Natural killer cell (primary cell): ENCODE data around the gene RPS19. TPM values are rescaled to one million over a fixed set of nuclear protein-coding genes. Genes with fewer than 3 reads are reported as not detected.

ENCODE experiments used
- ATAC-seq, 3 donors: fragments of 150-1000 bp in 2 of 3; fragments of 200-7000 bp in 1 of 3; cut with Tn5 transposase; 1 replicate in 1 of 3; 2 replicates in 2 of 3; pipeline ENCODE4 v1.10.0; 2021; ENCODE audit warnings: mild to moderate bottlenecking in 2 of 3, moderate library complexity in 2 of 3
- DNase-seq, 2 donors: peaks; one replicate each; pipeline versions ENCODE4 v3.0.0 to v3.0.0-alpha.2; 2013 to 2021; ENCODE audit warnings: mixed read lengths in 1 of 2
- H3K27ac ChIP-seq: one replicate; pipeline ENCODE4 v1.5.1; 2013; ENCODE audit warnings: mild to moderate bottlenecking, low read length
- H3K27me3 ChIP-seq: one replicate; pipeline ENCODE4 v1.6.1; 2013; ENCODE audit warnings: low read length; ENCODE audit not compliant: control insufficient read depth, insufficient read depth
- H3K36me3 ChIP-seq: one replicate; pipeline ENCODE4 v1.6.1; 2013; ENCODE audit warnings: low read length; ENCODE audit not compliant: control insufficient read depth, insufficient read depth
- H3K4me1 ChIP-seq: one replicate; pipeline ENCODE4 v1.6.1; 2013; ENCODE audit warnings: low read length; ENCODE audit not compliant: control insufficient read depth, insufficient read depth
- H3K4me3 ChIP-seq: one replicate; pipeline ENCODE4 v1.5.1; 2013; ENCODE audit warnings: low read length
- H3K9me3 ChIP-seq: one replicate; pipeline ENCODE4 v1.6.1; 2013; ENCODE audit warnings: low read length; ENCODE audit not compliant: control insufficient read depth, insufficient read depth
- H3K27ac Mint-ChIP-seq, 2 donors: one replicate each; pipeline ENCODE4 v1.8.0; 2022; ENCODE audit warnings: mild to moderate bottlenecking in 2 of 2, mixed read lengths in 2 of 2, moderate library complexity in 1 of 2
- H3K27me3 Mint-ChIP-seq, 2 donors: one replicate each; pipeline ENCODE4 v1.8.0; 2022; ENCODE audit warnings: low read depth in 2 of 2, mixed read lengths in 2 of 2
- H3K36me3 Mint-ChIP-seq: one replicate; pipeline ENCODE4 v1.8.0; 2022; ENCODE audit warnings: mixed read lengths
- H3K4me1 Mint-ChIP-seq, 2 donors: one replicate each; pipeline ENCODE4 v1.8.0; 2022; ENCODE audit warnings: mixed read lengths in 2 of 2
- H3K4me3 Mint-ChIP-seq: one replicate; pipeline ENCODE4 v1.8.0; 2022; ENCODE audit warnings: mild to moderate bottlenecking, moderate library complexity, mixed read lengths
- H3K9me3 Mint-ChIP-seq, 2 donors: one replicate each; pipeline ENCODE4 v1.8.0; 2022; ENCODE audit warnings: mixed read lengths in 2 of 2
- CTCF ChIP-seq: fragments of 200-600 bp; IDR thresholded peaks from one replicate; pipeline ENCODE4 v1.8.0; 2022; ENCODE audit warnings: antibody characterized with exemption
- WGBS: methylation state at CpG from one replicate; pipeline ENCODE4 v1.1.7; 2013; ENCODE audit warnings: missing lambda C conversion rate; ENCODE audit not compliant: insufficient coverage; 5-methylcytosine and 5-hydroxymethylcytosine counted together
- intact Hi-C: fragments of 100-400 bp; cut with micrococcal nuclease; formaldehyde crosslinking; loops from one replicate; pipeline ENCODE4 v1.14.2; 2022
- total RNA-seq, 4 donors: library from RNA; stranded (reverse); fragments of 120-200 nt in 1 of 4; gene quantifications; one replicate each; pipeline versions ENCODE4 v1.2.3 to v1.2.4, GENCODE V29; 2013 to 2022

Gene RPS19
- total RNA-seq, 3 donors from 2014 or later (not counting 1 experiment from before 2014, with no cell fraction given): 1,358 to 1,814 (median 1,709) TPM

GRCh38 chr19:41869374-41869955 is 9.4 kb downstream of the RPS19 start:
- H3K36me3 Mint-ChIP-seq: no peaks in the 10 kb centered on the region
- H3K4me1 Mint-ChIP-seq: peaks cover 29 to 50% of the 10 kb centered on the region in 2 donors
- peak overlapping the region; percentile 95 to 97 for H3K27ac Mint-ChIP-seq
- H3K27me3 ChIP-seq: no peaks in the 10 kb centered on the region
- H3K9me3 ChIP-seq: no peaks in the 10 kb centered on the region
- no peaks in the 10 kb centered on the region for H3K9me3 Mint-ChIP-seq
- H3K4me3 Mint-ChIP-seq: no peak overlapping the region
- no peak for TF ChIP-seq CTCF
- ATAC-seq (no peak), DNase-seq (no peak)
- H3K4me3 ChIP-seq: no peak overlapping the region
- H3K4me1 ChIP-seq: peaks cover 77% of the 10 kb centered on the region
- peaks cover 42% of the 10 kb centered on the region for H3K36me3 ChIP-seq
- no peaks in the 10 kb centered on the region for H3K27me3 Mint-ChIP-seq
- intact Hi-C loops: no loop called here
- WGBS: 88% methylated on average over 13 of the region's 13 CpGs
- H3K27ac ChIP-seq: peak overlapping the region; percentile 79

GRCh38 chr19:41870401-41870873 is 10.4 kb downstream of the RPS19 start:
- peaks cover 33% of the 10 kb centered on the region for H3K36me3 ChIP-seq
- peak in 1 of 2 donors; percentile 31 for DNase-seq
- WGBS: no CpG with 5 or more reads among the region's 3 CpGs
- TF ChIP-seq CTCF: no peak
- peak overlapping the region; percentile 79 for H3K27ac ChIP-seq
- no peaks in the 10 kb centered on the region for H3K9me3 Mint-ChIP-seq
- intact Hi-C loops: no loop called here
- no peaks in the 10 kb centered on the region for H3K27me3 ChIP-seq
- ATAC-seq: no peak
- H3K36me3 Mint-ChIP-seq: no peaks in the 10 kb centered on the region
- peaks cover 30 to 51% of the 10 kb centered on the region in 2 donors for H3K4me1 Mint-ChIP-seq
- H3K4me3 ChIP-seq: no peak overlapping the region
- H3K27me3 Mint-ChIP-seq: no peaks in the 10 kb centered on the region
- no peaks in the 10 kb centered on the region for H3K9me3 ChIP-seq
- H3K4me1 ChIP-seq: peaks cover 81% of the 10 kb centered on the region
- peak overlapping the region; percentile 95 to 97 for H3K27ac Mint-ChIP-seq
- H3K4me3 Mint-ChIP-seq: peak overlapping the region; percentile 17

- 7% methylated on average over 16 of the region's 16 CpGs for WGBS
- H3K4me1 ChIP-seq: peaks cover 88% of the 10 kb centered on the region
- peak overlapping the region; percentile 85 for H3K4me3 Mint-ChIP-seq
- peak; percentile 60 to 87 for DNase-seq
- peak; percentile 46 to 62 (median 58) for ATAC-seq
- no peaks in the 10 kb centered on the region for H3K9me3 ChIP-seq
- TF ChIP-seq CTCF: no peak
- H3K27ac ChIP-seq: peak overlapping the region; percentile 79
- H3K4me1 Mint-ChIP-seq: peaks cover 36 to 57% of the 10 kb centered on the region in 2 donors
- intact Hi-C loops: loop anchor here (1.0 kb wide), 1 partner anchor 11 kb away; the partner anchor contains the start of gene RPS19
- H3K9me3 Mint-ChIP-seq: no peaks in the 10 kb centered on the region
- no peak overlapping the region for H3K4me3 ChIP-seq
- no peaks in the 10 kb centered on the region for H3K27me3 ChIP-seq
- H3K36me3 Mint-ChIP-seq: no peaks in the 10 kb centered on the region
- H3K27me3 Mint-ChIP-seq: no peaks in the 10 kb centered on the region
- peaks cover 27% of the 10 kb centered on the region for H3K36me3 ChIP-seq
- peak overlapping the region; percentile 95 to 97 for H3K27ac Mint-ChIP-seq
Measured at GRCh38 chr19:41871573-41872383, 11.7 kb downstream of the RPS19 start.
